ENCODE results near the gene TFE3. TPM values are rescaled to one million over a fixed set of nuclear protein-coding genes. Genes with fewer than 3 reads are reported as not detected.

The TFE3 gene
- total RNA-seq, 2 experiments from 2014 or later = 21.0 to 23.3 TPM

DNA sequence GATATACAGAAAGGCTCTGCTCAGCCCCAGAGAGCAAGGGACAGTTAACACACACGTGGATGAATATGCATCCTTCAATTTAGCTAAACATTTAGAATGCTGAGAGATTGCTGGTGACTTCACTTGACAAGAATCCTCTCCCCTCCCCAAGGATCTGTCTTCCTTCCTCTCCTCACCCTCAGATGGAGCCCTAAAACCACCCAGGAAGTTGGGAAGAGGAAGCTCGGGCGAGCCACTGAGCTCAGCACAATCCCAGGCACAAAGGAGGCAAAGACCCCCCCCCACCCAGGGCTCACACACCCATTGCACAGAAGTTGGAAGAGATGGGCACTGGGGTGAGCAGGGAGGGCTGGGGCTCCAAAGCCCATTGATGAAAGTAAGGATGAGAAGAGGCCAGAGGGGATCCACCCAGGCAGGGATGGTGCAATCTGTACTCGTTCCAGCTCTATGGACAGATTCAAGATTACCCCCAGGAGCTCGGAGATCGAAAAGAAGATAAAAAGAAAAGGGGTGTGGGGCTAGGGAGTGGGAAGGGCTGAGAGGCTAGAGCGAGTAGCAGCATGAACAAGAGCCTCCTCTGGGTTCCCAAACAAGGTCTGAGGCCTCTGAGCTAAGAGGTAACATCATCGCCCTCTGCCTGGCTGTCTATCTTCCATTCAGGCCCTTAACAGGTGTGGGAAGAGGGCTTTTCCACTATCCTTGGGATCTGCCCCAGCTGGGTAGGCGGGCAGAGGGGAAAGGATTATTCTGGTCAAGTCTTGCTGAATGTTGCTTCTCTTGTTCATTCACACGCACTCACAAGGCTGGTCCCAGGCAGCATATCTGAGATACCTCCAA is 1.2 kb downstream of the TFE3 start:
- Mint-ChIP-seq H3K9me3 (no peaks in the 10 kb centered on the region), H3K27me3 (no peaks in the 10 kb centered on the region), H3K36me3 (peaks cover 5% of the 10 kb centered on the region), H3K4me1 (peaks cover 28% of the 10 kb centered on the region), H3K4me3 (peak overlapping the region; percentile 92), H3K27ac (peak overlapping the region; percentile 91)
- DNase-seq = no peak

DNA sequence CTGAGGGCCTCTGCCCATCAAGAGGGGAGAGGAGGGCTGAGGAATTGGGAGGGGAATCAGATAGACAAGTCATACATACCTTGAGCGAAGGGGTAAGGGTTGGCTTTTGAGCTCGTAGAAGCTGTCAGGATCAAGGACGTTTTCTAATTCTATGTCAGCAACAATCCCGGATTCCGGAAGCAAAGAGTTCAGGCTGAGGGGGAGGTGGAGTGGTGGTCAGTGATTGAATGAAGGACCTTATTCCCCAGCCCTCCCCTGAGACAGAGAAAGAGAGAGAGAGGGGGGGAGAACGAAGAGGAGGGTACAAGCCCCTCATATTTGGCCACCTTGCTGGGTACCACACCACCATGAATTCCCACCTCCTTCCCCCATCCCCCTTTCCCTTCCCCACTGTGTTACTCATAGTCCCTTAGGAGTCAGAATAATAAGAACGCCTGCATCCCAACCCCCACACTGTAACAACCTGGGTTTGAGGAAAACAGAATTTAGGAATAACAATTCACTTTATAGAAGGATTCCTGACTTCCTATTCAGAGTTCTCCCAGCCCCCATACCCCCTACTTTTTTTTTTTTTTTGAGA is 2.7 kb downstream of the TFE3 start:
- DNase-seq = no peak
- Mint-ChIP-seq H3K4me3 (peak overlapping the region; percentile 47), H3K4me1 (peaks cover 28% of the 10 kb centered on the region), H3K9me3 (no peaks in the 10 kb centered on the region), H3K36me3 (peaks cover 5% of the 10 kb centered on the region), H3K27ac (peak overlapping the region; percentile 65), H3K27me3 (no peaks in the 10 kb centered on the region)

GRCh38 chrX:49039598-49040375 is 3.4 kb downstream of the TFE3 start:
- H3K27me3 Mint-ChIP-seq = no peaks in the 10 kb centered on the region
- DNase-seq = peak; percentile 40
- H3K36me3 Mint-ChIP-seq = peaks cover 5% of the 10 kb centered on the region
- H3K4me1 Mint-ChIP-seq = peaks cover 28% of the 10 kb centered on the region
- H3K4me3 Mint-ChIP-seq = peak overlapping the region; percentile 47
- H3K9me3 Mint-ChIP-seq = no peaks in the 10 kb centered on the region
- H3K27ac Mint-ChIP-seq = peak overlapping the region; percentile 65

- peak overlapping the region; percentile 34 for H3K27ac Mint-ChIP-seq
These were observed 5.2 kb downstream of the TFE3 start for GRCh38 chrX:49037883-49038475.

DNA sequence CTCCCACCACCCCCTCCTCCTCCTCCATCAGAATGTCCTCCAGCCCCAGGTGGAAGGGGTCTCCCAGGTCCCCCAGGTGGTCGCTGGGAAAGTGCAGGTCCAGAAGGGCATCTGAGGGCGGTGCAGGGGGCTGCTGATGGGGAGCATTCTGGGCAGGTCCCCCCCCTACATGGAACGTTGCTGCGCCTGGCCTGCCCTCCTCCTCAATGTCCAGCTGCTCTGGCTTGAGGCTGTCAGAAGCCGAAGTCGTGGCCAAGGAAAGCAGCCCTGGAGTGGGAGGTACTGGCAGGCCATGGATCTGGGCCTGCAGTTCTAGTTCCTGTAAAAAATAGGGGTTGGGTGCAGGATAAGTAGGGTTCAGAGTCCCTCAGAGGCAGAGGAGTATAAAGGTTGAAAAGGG is 12.9 kb downstream of the TFE3 start:
- Mint-ChIP-seq H3K27me3 (no peaks in the 10 kb centered on the region), H3K27ac (no peak overlapping the region), H3K9me3 (no peaks in the 10 kb centered on the region), H3K36me3 (peaks cover 2% of the 10 kb centered on the region), H3K4me3 (no peak overlapping the region), H3K4me1 (no peaks in the 10 kb centered on the region)
- no peak for DNase-seq

More at GRCh38 chrX:49037883-49038475, 5.2 kb downstream of the TFE3 start:
- Mint-ChIP-seq H3K9me3 (no peaks in the 10 kb centered on the region), H3K36me3 (peaks cover 5% of the 10 kb centered on the region), H3K4me3 (no peak overlapping the region), H3K4me1 (peaks cover 23% of the 10 kb centered on the region), H3K27me3 (no peaks in the 10 kb centered on the region)
- no peak for DNase-seq

GRCh38 chrX:49029876-49030275 is 13.3 kb downstream of the TFE3 start:
- no peak overlapping the region for H3K4me3 Mint-ChIP-seq
- no peaks in the 10 kb centered on the region for H3K27me3 Mint-ChIP-seq
- H3K27ac Mint-ChIP-seq = no peak overlapping the region

DNA sequence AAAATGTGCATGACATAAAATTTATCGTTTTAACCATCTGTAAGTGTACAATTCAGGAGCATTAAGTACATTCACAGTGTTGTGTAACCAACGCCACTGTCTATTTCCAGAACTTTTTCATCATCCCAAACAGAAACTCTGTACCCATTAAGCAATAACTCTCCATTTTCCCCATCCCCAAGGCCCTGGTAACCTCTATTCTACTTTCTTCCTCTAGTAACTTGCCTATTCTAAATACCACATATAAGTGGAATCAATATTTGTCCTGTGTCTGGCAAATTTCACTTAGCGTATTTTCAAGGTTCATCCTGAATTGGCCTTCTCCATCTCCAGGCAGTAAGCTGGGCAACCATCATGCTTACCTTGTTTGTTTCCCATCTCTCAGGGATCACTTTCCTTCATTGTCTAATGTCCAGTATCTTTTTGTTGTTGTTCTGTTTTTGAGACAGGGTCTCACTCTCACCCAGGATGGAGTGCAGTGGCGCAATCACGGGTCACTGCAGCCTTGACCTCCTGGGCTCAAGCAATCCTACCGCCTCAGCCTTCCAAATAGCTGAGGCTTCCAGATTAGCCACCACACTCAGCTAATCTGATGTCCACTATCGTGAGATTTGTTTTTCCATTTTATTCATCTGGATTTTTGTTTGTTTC is 23.4 kb downstream of the TFE3 start:
- no peaks in the 10 kb centered on the region for H3K4me1 Mint-ChIP-seq
- no peak for DNase-seq
- H3K9me3 Mint-ChIP-seq = no peaks in the 10 kb centered on the region
- no peaks in the 10 kb centered on the region for H3K27me3 Mint-ChIP-seq
- no peak overlapping the region for H3K4me3 Mint-ChIP-seq
- no peaks in the 10 kb centered on the region for H3K36me3 Mint-ChIP-seq
- H3K27ac Mint-ChIP-seq = no peak overlapping the region

More at GRCh38 chrX:49029876-49030275, 13.3 kb downstream of the TFE3 start:
- peaks cover 2% of the 10 kb centered on the region for H3K36me3 Mint-ChIP-seq
- no peak for DNase-seq
- no peaks in the 10 kb centered on the region for H3K4me1 Mint-ChIP-seq
- H3K9me3 Mint-ChIP-seq = no peaks in the 10 kb centered on the region

DNA sequence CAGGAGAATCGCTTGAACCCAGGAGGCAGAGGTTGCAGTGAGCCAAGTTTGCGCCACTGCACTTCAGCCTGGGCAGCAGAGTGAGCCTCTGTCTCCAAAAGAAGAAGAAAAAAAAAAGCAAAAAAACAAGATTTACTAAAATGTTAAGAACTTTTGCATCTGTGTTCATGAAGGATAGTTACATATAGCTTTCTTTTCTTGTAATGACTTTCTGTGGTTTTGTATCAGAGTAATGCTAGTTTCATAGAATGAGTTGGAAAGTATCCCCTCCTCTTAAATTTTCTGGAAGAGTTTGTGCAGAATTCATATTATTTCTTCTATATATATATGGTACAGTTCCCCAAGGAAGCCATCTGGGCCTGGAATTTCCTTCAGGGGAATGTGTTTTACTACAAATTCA is 24.1 kb downstream of the TFE3 start:
- Mint-ChIP-seq H3K9me3 (no peaks in the 10 kb centered on the region), H3K36me3 (no peaks in the 10 kb centered on the region), H3K4me3 (no peak overlapping the region), H3K27me3 (no peaks in the 10 kb centered on the region), H3K27ac (no peak overlapping the region), H3K4me1 (no peaks in the 10 kb centered on the region)
- DNase-seq = no peak

GRCh38 chrX:49003696-49004095 is 39.5 kb downstream of the TFE3 start:
- Mint-ChIP-seq H3K4me1 (peaks cover 13% of the 10 kb centered on the region), H3K27ac (peak overlapping the region; percentile 20), H3K36me3 (peaks cover 15% of the 10 kb centered on the region), H3K27me3 (no peaks in the 10 kb centered on the region), H3K9me3 (no peaks in the 10 kb centered on the region), H3K4me3 (peak overlapping the region; percentile 42)
- DNase-seq = no peak

GRCh38 chrX:49002091-49002935 is 40.8 kb downstream of the TFE3 start, which contains the start of gene GRIPAP1:
GRIPAP1 (minus strand) TSS chrX:49002264; CDS start chrX:49002229, 35 bp downstream.
- peak within 1 kb of the TSS; percentile 99 for H3K4me3 Mint-ChIP-seq
- DNase-seq = peak; percentile 72
- H3K4me1 Mint-ChIP-seq = peaks cover 23% of the 10 kb centered on the region
- peaks cover 27% of the 10 kb centered on the region for H3K36me3 Mint-ChIP-seq
- H3K27ac Mint-ChIP-seq = peak within 1 kb of the TSS; percentile 99
- H3K9me3 Mint-ChIP-seq = no peaks in the 10 kb centered on the region
- no peaks in the 10 kb centered on the region for H3K27me3 Mint-ChIP-seq

DNA sequence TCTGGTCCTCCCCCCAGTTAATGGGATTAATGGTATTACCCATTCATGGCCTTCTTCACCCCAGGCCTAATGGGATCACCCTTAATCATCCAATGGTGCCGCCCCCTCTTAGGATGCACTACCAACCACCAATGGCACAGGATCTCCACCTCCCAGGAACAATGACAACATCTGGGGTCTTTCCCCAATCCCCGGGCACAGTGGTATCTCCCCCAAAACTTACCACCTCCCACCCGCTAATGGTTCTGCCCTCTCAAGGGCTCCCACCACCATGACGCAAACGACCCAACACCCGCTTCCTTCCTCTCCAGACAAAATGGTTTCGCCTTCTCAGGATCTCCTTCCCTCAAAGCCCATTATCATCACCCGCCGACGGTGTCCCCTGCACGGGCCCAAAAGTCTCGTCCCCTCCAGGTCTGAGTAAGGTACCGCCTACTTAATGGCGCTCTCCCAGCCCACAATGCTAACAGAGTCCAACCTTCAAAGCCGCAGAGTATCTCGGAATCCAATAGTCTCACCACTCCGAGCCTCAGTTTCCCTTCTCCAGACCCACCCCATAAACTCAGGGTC is 41.6 kb downstream of the TFE3 start:
- Mint-ChIP-seq H3K36me3 (peaks cover 34% of the 10 kb centered on the region), H3K9me3 (no peaks in the 10 kb centered on the region), H3K27ac (peak overlapping the region; percentile 99), H3K4me1 (peaks cover 25% of the 10 kb centered on the region), H3K27me3 (no peaks in the 10 kb centered on the region), H3K4me3 (peak overlapping the region; percentile 99)
- peak; percentile 58 for DNase-seq

- Mint-ChIP-seq H3K4me1 (peaks cover 26% of the 10 kb centered on the region), H3K4me3 (peak overlapping the region; percentile 99), H3K27ac (peak overlapping the region; percentile 99), H3K36me3 (peaks cover 37% of the 10 kb centered on the region), H3K27me3 (no peaks in the 10 kb centered on the region), H3K9me3 (no peaks in the 10 kb centered on the region)
- DNase-seq = no peak
These were observed 42.5 kb downstream of the TFE3 start for GRCh38 chrX:49000636-49001035.

GRCh38 chrX:48999030-48999429 is 44.1 kb downstream of the TFE3 start:
- H3K27me3 Mint-ChIP-seq = no peaks in the 10 kb centered on the region
- H3K36me3 Mint-ChIP-seq = peaks cover 40% of the 10 kb centered on the region
- no peaks in the 10 kb centered on the region for H3K9me3 Mint-ChIP-seq
- DNase-seq = no peak
- peaks cover 28% of the 10 kb centered on the region for H3K4me1 Mint-ChIP-seq
- H3K4me3 Mint-ChIP-seq = no peak overlapping the region
- H3K27ac Mint-ChIP-seq = no peak overlapping the region
